ENCODE data around the gene PAQR4.

Gene PAQR4

GRCh38 chr16:2980227-2981176 is 11.4 kb downstream of the PAQR4 start, which contains the start of gene PKMYT1:
TSS of gene PKMYT1 (minus strand) at chr16:2980446. CDS start at chr16:2979657, 789 bp downstream.
- DNase-seq (ENCODE audit: low read depth in 2 of 2), result peak; percentile 85 to 94

- no peak for DNase-seq (ENCODE audit: low read depth in 2 of 2)
Measured at GRCh38 chr16:2981177-2981898, 12.2 kb downstream of the PAQR4 start.

GRCh38 chr16:2981899-2982250 is 12.7 kb downstream of the PAQR4 start:
- no peak for DNase-seq (ENCODE audit: low read depth in 2 of 2)

GRCh38 chr16:2982402-2982801 is 13.3 kb downstream of the PAQR4 start:
- no peak for DNase-seq (ENCODE audit: low read depth in 2 of 2)

GRCh38 chr16:2983706-2984136 is 14.6 kb downstream of the PAQR4 start:
- peak; percentile 60 to 77 for DNase-seq (ENCODE audit: low read depth in 2 of 2)

GRCh38 chr16:2985462-2985861 is 16.3 kb downstream of the PAQR4 start:
- DNase-seq (ENCODE audit: low read depth in 2 of 2), result no peak

- no peak for DNase-seq (ENCODE audit: low read depth in 2 of 2)
Measured at GRCh38 chr16:2985893-2986355, 16.8 kb downstream of the PAQR4 start.

- no peak for DNase-seq (ENCODE audit: low read depth in 2 of 2)
Measured at GRCh38 chr16:2986623-2987188, 17.6 kb downstream of the PAQR4 start.

- no peak for DNase-seq (ENCODE audit: low read depth in 2 of 2)
Measured at GRCh38 chr16:2987286-2987685, 18.1 kb downstream of the PAQR4 start.

- no peak for DNase-seq (ENCODE audit: low read depth in 2 of 2)
Measured at GRCh38 chr16:2987833-2988232, 18.7 kb downstream of the PAQR4 start.

- DNase-seq (ENCODE audit: low read depth in 2 of 2), result no peak
Measured at GRCh38 chr16:2988590-2989099, 19.5 kb downstream of the PAQR4 start.

- DNase-seq (ENCODE audit: low read depth in 2 of 2), result no peak
Measured at GRCh38 chr16:2990891-2991290, 21.7 kb downstream of the PAQR4 start.

- DNase-seq (ENCODE audit: low read depth in 2 of 2), result no peak
Measured at GRCh38 chr16:2991566-2992261, 22.6 kb downstream of the PAQR4 start.

- no peak for DNase-seq (ENCODE audit: low read depth in 2 of 2)
Measured at GRCh38 chr16:2992383-2993081, 23.4 kb downstream of the PAQR4 start.

- DNase-seq (ENCODE audit: low read depth in 2 of 2), result no peak
Measured at GRCh38 chr16:2996298-2996697, 27.1 kb downstream of the PAQR4 start.

GRCh38 chr16:2999929-3000328 is 30.8 kb downstream of the PAQR4 start:
- DNase-seq (ENCODE audit: low read depth in 2 of 2), result no peak

GRCh38 chr16:3000540-3000939 is 31.4 kb downstream of the PAQR4 start:
- no peak for DNase-seq (ENCODE audit: low read depth in 2 of 2)

GRCh38 chr16:3001316-3001715 is 32.2 kb downstream of the PAQR4 start:
- DNase-seq (ENCODE audit: low read depth in 2 of 2), result no peak

- DNase-seq (ENCODE audit: low read depth in 2 of 2), result peak; percentile 95 to 97
Measured at GRCh38 chr16:3003582-3004270, 34.6 kb downstream of the PAQR4 start.

GRCh38 chr16:3004319-3004718 is 35.2 kb downstream of the PAQR4 start:
- DNase-seq (ENCODE audit: low read depth in 2 of 2), result no peak

Measured in stimulated activated CD4-positive, alpha-beta T cell treated with anti-CD3 and anti-CD28 coated beads, Interleukin-15, amount 100 ng/mL, for 48 hours (primary cell).